GM12875 (cell line): Measurements from ENCODE around the gene HAX1.

ENCODE experiments used
- H3K4me3 ChIP-seq: one replicate; pipeline ENCODE4 v1.5.1; 2011; ENCODE audit warnings: low read depth, low read length, control low read depth
- TF ChIP-seq, protein P1 (sequence below): IDR thresholded peaks from 2 replicates; pipeline ENCODE4 v1.5.1; 2011; ENCODE audit warnings: low read depth, mild to moderate bottlenecking, control low read depth, inconsistent platforms, low read length, moderate library complexity, borderline replicate concordance; ENCODE audit not compliant: insufficient read depth

Gene HAX1

DNA sequence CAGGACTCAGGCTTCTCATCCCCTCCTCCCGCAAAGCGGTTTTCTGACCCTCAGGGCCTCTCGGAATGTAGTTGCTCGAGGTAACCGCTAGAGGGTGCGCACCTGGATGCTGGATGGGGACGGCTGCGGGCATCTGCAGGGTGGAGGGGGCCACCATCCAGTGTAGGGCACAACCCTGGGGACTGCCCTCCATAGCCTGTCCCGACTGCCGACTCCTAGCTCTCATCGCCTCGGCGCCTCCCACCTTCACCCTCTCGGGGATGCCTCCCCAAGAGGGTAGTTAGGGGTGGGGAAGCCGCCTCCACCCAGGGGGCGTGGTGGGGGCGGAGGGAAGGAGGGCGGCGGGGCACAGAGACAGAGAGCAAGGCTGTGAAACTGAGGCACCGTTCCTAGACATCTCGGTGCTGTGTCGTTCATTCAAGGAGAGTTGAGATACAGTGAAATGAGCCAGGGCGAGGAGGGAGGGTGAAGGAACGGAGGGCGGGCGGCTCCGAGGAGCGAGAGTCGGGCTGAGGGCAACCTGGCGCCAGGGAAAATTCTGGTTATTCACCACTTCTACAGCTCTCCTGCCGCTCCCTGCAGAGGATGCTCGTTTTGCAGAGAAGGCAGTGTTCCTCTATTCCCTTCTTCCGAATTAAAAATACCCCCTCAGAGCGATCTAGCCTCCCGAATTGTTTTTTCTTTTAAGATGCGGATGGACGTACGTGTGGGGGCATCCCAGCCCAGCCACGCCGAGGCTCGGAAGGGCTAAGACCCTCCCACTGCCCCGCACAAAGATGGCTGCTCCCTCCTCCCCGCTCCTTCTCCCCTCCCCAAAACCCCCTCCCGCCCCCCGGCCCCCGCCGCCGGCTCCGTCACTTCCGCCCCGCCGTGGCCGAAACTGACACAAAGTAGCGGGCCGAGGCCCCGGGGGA lies 52.5 kb downstream of the HAX1 start, which contains the start of gene ATP8B2:
Gene ATP8B2 (plus strand): TSS at position 857 of the 914 bp plus-strand sequence. CDS start 2,617 bp downstream, outside the sequence.
- peak within 1 kb of the TSS; percentile 76 for H3K4me3 ChIP-seq
- TF ChIP-seq, protein P1, sequence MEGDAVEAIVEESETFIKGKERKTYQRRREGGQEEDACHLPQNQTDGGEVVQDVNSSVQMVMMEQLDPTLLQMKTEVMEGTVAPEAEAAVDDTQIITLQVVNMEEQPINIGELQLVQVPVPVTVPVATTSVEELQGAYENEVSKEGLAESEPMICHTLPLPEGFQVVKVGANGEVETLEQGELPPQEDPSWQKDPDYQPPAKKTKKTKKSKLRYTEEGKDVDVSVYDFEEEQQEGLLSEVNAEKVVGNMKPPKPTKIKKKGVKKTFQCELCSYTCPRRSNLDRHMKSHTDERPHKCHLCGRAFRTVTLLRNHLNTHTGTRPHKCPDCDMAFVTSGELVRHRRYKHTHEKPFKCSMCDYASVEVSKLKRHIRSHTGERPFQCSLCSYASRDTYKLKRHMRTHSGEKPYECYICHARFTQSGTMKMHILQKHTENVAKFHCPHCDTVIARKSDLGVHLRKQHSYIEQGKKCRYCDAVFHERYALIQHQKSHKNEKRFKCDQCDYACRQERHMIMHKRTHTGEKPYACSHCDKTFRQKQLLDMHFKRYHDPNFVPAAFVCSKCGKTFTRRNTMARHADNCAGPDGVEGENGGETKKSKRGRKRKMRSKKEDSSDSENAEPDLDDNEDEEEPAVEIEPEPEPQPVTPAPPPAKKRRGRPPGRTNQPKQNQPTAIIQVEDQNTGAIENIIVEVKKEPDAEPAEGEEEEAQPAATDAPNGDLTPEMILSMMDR: peak; percentile 96
